GM13977 (cell line): ENCODE measurements around the gene NAA60.
A peak's percentile ranks its signal among the peaks of the same experiment; 100 is the strongest.
"Not testable (repeated sequence)": the region's sequence is repeated elsewhere in the genome, so short reads cannot be mapped to it uniquely, and the experiment has no call there.

Source experiments
- DNase-seq: peaks from one replicate; pipeline ENCODE4 v3.0.0; 2012; ENCODE audit warnings: low spot score
- CTCF ChIP-seq: IDR thresholded peaks from 2 replicates; pipeline ENCODE4 v1.5.1; 2012; ENCODE audit warnings: mild to moderate bottlenecking, control low read depth; ENCODE audit not compliant: insufficient read depth; ENCODE audit errors: extremely low read depth, missing control alignments
- in situ Hi-C: fragments of 300-500 bp; cut with MboI; formaldehyde crosslinking; loops from one replicate; pipeline ENCODE4 v1.12.0; 2022; ENCODE audit warnings: low sequenced_read_pairs, low pct_unique_long_range_greater_than_20kb, mixed read lengths, inconsistent platforms; ENCODE audit not compliant: unreplicated experiment

The NAA60 gene

DNA sequence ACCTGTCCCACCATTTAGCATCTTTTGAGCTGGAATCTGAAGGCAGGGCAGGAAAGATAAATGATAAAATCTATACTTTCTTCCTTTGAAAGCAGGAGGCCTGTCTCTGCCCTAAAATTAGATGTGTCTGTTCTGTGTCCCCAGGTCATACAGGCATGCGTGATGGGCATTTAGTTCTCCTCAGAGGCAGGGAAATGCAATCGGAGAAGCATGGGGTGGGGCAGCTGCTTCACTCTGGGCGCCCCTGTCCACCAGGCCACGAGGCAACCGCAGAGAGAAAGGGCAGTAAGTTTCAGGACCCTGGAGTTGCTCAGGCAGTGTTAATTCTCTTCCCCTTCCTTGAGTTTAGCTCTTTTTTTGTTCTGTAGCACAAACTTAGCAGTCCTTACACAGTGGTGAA lies 82.5 kb downstream of the NAA60 start:
- DNase-seq: no peak
- in situ Hi-C loops: no loop called here
- TF ChIP-seq CTCF: no peak

DNA sequence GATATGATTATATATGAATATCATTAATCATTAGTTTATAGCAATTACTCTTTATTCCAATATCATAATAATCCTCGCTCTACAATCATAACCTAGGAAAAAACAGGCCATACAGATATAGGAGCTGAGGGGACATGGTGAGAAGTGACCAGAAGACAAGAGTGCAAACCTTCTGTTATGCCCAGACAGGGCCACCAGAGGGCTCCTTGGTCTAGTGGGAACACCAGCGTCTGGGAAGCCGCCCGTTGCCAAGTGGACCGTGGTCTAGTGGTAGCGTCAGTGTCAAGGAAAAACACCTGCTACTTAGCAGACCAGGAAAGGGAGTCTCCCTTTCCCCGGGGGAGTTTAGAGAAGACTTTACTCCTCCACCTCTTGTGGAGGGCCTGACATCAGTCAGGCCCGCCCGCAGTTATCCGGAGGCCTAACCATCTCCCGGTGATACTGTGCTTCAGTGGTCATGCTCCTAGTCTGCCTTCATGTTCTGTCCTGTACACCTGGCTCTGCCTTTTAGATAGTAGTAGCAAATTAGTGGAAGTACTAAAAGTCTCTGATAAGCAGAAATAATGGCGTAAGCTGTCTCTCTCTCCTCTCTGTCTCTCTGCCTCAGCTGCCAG lies 83.8 kb downstream of the NAA60 start:
- in situ Hi-C loops, DNase-seq: not testable (repeated sequence)
- TF ChIP-seq CTCF: peak; percentile 84

- no peak for DNase-seq
- in situ Hi-C loops: no loop called here
- no peak for TF ChIP-seq CTCF
These were observed 84.9 kb downstream of the NAA60 start for GRCh38 chr16:3528406-3528805.

- TF ChIP-seq CTCF: no peak
- DNase-seq: no peak
- in situ Hi-C loops: no loop called here
These were observed 85.7 kb downstream of the NAA60 start for GRCh38 chr16:3529175-3529574.

DNA sequence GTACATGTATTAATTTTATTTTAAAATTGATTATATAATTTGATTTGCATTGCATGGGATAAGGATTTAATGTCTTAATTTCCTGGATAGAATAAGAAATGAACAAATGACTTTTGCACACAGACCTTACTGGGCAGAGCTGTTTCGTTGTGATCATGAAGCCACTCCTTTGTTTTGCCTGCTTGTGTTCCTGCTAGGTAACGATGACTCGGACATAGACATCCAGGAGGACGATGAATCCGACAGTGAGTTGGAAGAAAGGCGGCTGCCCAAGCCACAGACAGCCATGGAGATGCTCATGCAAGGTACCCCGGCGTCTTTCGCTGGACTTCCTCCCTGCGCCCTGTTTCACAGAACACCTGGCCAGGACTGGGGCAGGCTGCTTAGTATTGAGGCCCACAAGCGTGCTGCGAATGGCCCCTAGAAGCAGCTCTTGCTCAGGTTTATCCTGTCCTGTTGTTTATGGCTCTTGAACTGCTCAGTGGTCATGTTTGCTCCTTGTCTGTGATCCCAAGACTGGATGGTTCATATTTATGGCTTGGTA lies 87.0 kb downstream of the NAA60 start:
- in situ Hi-C loops: no loop called here
- DNase-seq: no peak
- no peak for TF ChIP-seq CTCF

- no peak for TF ChIP-seq CTCF
- in situ Hi-C loops: no loop called here
- DNase-seq: no peak
These were observed 89.3 kb downstream of the NAA60 start for GRCh38 chr16:3532741-3533140.
